Sigmoid colon (tissue), 7 donors: ENCODE results near the gene JHY. TPM values are rescaled to one million over a fixed set of nuclear protein-coding genes. Genes with fewer than 3 reads are reported as not detected.

Experiments
- DNase-seq: peaks from one replicate; pipeline ENCODE4 v3.0.0-alpha.2; 2019
- H3K27ac ChIP-seq, 4 donors: fragments of 200-600 bp; sonication (generic); one replicate each; pipeline ENCODE4 v1.5.1; 2016 to 2019; ENCODE audit warnings: mild to moderate bottlenecking in 1 of 4
- H3K27me3 ChIP-seq, 3 donors: fragments of 200-600 bp; sonication (generic); one replicate each; pipeline ENCODE4 v1.5.1; 2019; ENCODE audit warnings: mild to moderate bottlenecking in 1 of 3
- H3K36me3 ChIP-seq, 4 donors: fragments of 200-600 bp; sonication (generic); one replicate each; pipeline ENCODE4 v1.5.1; 2016 to 2019
- H3K4me1 ChIP-seq, 4 donors: fragments of 200-600 bp; sonication (generic); one replicate each; pipeline ENCODE4 v1.5.1; 2017 to 2019
- H3K4me3 ChIP-seq, 4 donors: fragments of 200-600 bp; sonication (generic); one replicate each; pipeline ENCODE4 v1.5.1; 2017 to 2019; ENCODE audit warnings: mild to moderate bottlenecking in 2 of 4, moderate library complexity in 1 of 4
- H3K9me3 ChIP-seq, 4 donors: fragments of 200-600 bp in 3 of 4; sonication (generic) in 3 of 4; one replicate each; pipeline versions ENCODE4 v1.5.1 to v1.6.1; 2013 to 2019
- EP300 ChIP-seq, 4 donors: sonication (generic); formaldehyde crosslinking; IDR thresholded peaks; one replicate each; pipeline ENCODE4 v1.6.1; 2017; ENCODE audit warnings: antibody characterized with exemption in 4 of 4
- POLR2A ChIP-seq, 2 donors: fragments of 450-650 bp; IDR thresholded peaks; one replicate each; pipeline ENCODE4 v1.6.1; 2016; ENCODE audit warnings: antibody characterized with exemption in 2 of 2, mild to moderate bottlenecking in 2 of 2, moderate library complexity in 2 of 2
- POLR2AphosphoS5 ChIP-seq, 4 donors: sonication (generic); formaldehyde crosslinking; IDR thresholded peaks; one replicate each; pipeline ENCODE4 v1.6.1; 2017; ENCODE audit warnings: antibody characterized with exemption in 4 of 4
- WGBS, 2 donors: extraction: QIAGEN DNeasy Blood & Tissue Kit; methylation state at CpG; one replicate each; pipeline ENCODE4 v1.1.7; 2013; 5-methylcytosine and 5-hydroxymethylcytosine counted together
- intact Hi-C: fragments of 100-400 bp; cut with DNase I; formaldehyde crosslinking; loops from one replicate; pipeline ENCODE4 v1.15.1; 2023
- polyA plus RNA-seq, 3 donors: library from polyadenylated mRNA; stranded (reverse); fragments of 200-250 nt; gene quantifications; one replicate each; pipeline ENCODE4 v1.2.3, GENCODE V29; 2013
- total RNA-seq, 4 donors: library from RNA; depleted of rRNA; stranded (reverse); fragments of >200 nt; gene quantifications; one replicate each; pipeline ENCODE4 v1.1.0, GENCODE V29; 2016
- TF ChIP-seq, protein P1 (sequence below), 4 experiments: fragments of 450-650 bp in 3 of 4; fragments of 200-600 bp in 1 of 4; IDR thresholded peaks; one replicate each; pipeline ENCODE4 v1.5.1; 2016 to 2019; ENCODE audit warnings: antibody characterized with exemption in 4 of 4, mild to moderate bottlenecking in 3 of 4, moderate library complexity in 2 of 4
- donor health status: healthy with polysubstance abuse.
- donor health status: Bipolar disorder and iron deficiency.
- donor health status: healthy.

Gene JHY
- total RNA-seq (1 to 10 TPM; 5.8 to 8.9 (median 6.3) TPM), polyA plus RNA-seq (1 to 10 TPM in 2 of 3 donors, under 1 TPM in 1; 0.46 to 1.5 (median 1.2) TPM)

DNA sequence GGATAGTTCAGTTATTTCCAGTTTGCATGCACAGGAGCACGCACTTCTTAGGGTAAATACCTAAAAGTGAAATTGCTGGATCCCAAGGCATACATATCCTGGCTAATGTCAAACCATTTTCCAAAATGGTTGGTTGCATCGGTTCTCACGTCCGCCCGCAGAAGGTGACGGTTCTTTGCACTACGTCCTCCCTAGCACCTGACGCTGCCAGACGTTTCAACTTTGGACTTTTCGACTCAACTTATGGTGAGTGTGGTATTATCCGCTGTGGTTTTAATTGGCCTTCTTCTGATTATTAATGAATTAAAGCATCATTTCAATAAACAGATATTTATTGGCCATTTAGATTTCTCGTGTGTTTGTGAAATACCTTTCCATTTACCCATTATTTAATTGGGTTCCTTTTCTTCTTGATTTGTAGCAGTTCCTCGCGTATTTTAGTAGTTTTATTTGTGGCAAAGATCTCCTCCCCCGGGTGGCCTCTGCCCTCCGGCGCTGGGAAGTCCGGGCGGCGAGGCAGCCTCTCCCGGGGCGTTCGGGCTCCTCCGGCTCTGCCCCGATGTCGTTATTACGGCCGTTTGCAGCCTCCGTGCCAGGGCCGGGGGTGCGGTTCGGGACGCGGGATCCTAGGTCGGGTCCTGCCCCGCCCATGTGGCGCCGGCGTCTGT is at the start of gene JHY:
JHY (plus strand) TSS at position 571 of the 668 bp plus-strand sequence. CDS start 3,091 bp downstream, outside the sequence.
- Histone ChIP-seq H3K4me1 (peaks cover 0 to 7% (median 3%) of the 10 kb centered on the region in 4 donors), H3K36me3 (peaks cover 0 to 7% (median 0%) of the 10 kb centered on the region in 4 donors), H3K4me3 (peak within 1 kb of the TSS; percentile 61 to 77 (median 68)), H3K27me3 (no peaks in the 10 kb centered on the region), H3K27ac (peak within 1 kb of the TSS; percentile 75 to 89 (median 76)), H3K9me3 (no peaks in the 10 kb centered on the region)
- TF ChIP-seq POLR2A (IDR thresholded peaks at IDR 0.05) = no peak
- TF ChIP-seq EP300 (IDR thresholded peaks at IDR 0.05) = no peak
- TF ChIP-seq, protein P1, sequence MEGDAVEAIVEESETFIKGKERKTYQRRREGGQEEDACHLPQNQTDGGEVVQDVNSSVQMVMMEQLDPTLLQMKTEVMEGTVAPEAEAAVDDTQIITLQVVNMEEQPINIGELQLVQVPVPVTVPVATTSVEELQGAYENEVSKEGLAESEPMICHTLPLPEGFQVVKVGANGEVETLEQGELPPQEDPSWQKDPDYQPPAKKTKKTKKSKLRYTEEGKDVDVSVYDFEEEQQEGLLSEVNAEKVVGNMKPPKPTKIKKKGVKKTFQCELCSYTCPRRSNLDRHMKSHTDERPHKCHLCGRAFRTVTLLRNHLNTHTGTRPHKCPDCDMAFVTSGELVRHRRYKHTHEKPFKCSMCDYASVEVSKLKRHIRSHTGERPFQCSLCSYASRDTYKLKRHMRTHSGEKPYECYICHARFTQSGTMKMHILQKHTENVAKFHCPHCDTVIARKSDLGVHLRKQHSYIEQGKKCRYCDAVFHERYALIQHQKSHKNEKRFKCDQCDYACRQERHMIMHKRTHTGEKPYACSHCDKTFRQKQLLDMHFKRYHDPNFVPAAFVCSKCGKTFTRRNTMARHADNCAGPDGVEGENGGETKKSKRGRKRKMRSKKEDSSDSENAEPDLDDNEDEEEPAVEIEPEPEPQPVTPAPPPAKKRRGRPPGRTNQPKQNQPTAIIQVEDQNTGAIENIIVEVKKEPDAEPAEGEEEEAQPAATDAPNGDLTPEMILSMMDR (IDR thresholded peaks at IDR 0.05) = no peak
- TF ChIP-seq POLR2AphosphoS5 (IDR thresholded peaks at IDR 0.05) = no peak
- peak; percentile 77 for DNase-seq
- intact Hi-C loops = no loop called here
- WGBS, 2 donors = 18 to 23% methylated on average over 39 of the region's 39 CpGs

DNA sequence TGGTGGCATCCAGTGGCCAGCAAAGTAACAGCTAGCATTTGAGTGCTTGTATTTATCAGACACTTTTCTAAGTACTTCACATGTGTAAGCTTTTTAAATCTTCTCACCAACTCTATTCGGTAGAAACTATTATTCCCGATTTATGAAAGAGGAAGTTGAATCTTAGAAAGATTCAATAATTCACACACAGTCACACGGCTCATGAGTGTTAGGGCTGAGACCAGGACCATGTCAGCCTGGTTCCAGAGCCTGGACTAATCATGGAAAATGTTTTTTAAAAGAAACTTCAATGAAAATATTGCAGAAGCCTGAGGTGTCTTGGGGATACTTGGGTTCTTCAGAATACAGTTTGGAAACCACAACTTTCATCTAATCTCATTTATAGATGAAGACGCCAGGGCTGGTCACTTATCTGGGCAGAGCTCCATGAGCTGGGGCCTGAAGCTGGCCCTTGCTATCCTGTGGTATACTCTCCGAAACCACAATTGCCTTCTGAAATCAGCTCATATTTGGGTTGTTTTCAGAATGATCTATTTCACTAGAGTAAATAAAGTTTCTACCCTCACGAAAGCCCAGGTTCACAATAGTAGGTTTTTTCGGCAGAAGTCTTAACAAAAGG is 48.6 kb upstream of the JHY start:
- DNase-seq = no peak
- Histone ChIP-seq H3K9me3 (no peaks in the 10 kb centered on the region), H3K36me3 (no peaks in the 10 kb centered on the region), H3K27me3 (no peaks in the 10 kb centered on the region), H3K4me1 (no peaks in the 10 kb centered on the region), H3K4me3 (no peak overlapping the region), H3K27ac (no peak overlapping the region)
- intact Hi-C loops = no loop called here
- TF ChIP-seq POLR2AphosphoS5 (IDR thresholded peaks at IDR 0.05) (no peak), POLR2A (IDR thresholded peaks at IDR 0.05) (no peak), EP300 (IDR thresholded peaks at IDR 0.05) (no peak)
- TF ChIP-seq, protein P1 (IDR thresholded peaks at IDR 0.05) = no peak
- 69 to 86% methylated on average over 7 of the region's 7 CpGs for WGBS, 2 donors

DNA sequence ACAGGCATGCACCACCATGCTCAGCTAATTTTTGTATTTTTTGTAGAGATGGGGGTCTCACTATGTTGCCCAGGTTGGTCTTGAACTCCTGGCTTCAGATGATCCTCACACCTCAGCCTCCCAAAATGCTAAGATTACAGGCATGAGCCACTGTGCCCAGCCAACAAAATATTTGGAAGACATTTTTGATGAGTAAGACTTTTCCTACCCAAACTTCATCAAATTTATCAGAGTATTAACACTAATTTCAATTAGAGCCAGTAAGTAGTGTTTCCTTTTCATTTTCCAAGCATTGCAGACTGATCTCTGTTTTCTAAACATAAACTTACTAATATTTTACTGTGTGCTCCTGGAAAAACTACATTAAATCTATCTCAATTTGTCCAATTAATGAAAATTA is 45.6 kb upstream of the JHY start:
- no peaks in the 10 kb centered on the region for H3K36me3 ChIP-seq
- intact Hi-C loops = no loop called here
- TF ChIP-seq POLR2A (IDR thresholded peaks at IDR 0.05) = no peak
- no peak for TF ChIP-seq POLR2AphosphoS5 (IDR thresholded peaks at IDR 0.05)
- no peak for TF ChIP-seq EP300 (IDR thresholded peaks at IDR 0.05)
- TF ChIP-seq, protein P1 (IDR thresholded peaks at IDR 0.05) = no peak
- no peaks in the 10 kb centered on the region for H3K27me3 ChIP-seq
- H3K9me3 ChIP-seq = no peaks in the 10 kb centered on the region
- H3K4me1 ChIP-seq = no peaks in the 10 kb centered on the region
- DNase-seq = no peak
- no peak overlapping the region for H3K4me3 ChIP-seq
- no peak overlapping the region for H3K27ac ChIP-seq

DNA sequence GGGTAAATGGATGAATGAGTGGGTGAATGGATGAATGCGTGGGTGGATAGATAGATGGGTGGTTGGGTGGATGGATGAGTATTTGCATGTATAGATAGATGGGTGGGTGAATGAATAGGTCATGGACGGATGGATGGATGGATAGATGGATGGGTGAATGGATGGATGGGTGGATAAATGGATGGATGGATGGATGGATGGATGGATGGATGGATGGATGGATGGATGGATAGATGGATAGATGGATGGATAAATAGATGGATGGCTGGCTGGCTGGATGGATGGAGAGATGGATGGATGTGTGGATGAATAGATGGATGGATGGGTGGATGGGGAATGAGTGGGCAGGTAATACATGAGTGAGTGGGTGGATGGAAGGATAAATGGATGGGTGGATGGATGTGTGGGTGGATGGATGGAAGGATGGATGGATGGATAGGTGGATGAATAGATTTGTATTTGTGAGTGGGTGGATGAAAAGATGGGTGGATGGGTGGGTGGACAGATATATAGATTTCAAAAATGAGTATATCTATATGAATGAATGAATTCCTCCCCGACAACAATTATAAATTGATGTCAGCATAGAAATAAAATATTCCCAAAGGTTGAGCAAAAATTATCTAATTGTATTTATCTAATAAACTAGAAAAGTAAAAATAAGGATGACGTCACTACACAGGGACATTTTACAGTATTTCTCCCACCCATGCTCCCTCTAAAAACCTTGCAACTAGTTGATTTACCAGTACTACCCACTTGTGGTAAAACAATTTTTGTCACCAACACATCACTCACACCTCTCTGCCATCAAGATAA is 44.8 kb upstream of the JHY start:
- Histone ChIP-seq H3K36me3 (no peaks in the 10 kb centered on the region), H3K9me3 (no peaks in the 10 kb centered on the region), H3K27ac (no peak overlapping the region), H3K4me1 (no peaks in the 10 kb centered on the region), H3K4me3 (no peak overlapping the region), H3K27me3 (no peaks in the 10 kb centered on the region)
- no peak for DNase-seq
- intact Hi-C loops = no loop called here
- WGBS, 2 donors = 90 to 92% methylated on average over 4 of the region's 4 CpGs
- TF ChIP-seq POLR2A (IDR thresholded peaks at IDR 0.05) = no peak
- TF ChIP-seq POLR2AphosphoS5 (IDR thresholded peaks at IDR 0.05) = no peak
- TF ChIP-seq EP300 (IDR thresholded peaks at IDR 0.05) = no peak
- TF ChIP-seq, protein P1 (IDR thresholded peaks at IDR 0.05) = no peak
